RWPE1 (cell line): Measurements from ENCODE around the gene KRT17.

Experiments used
- CTCF ChIA-PET: fragments of 350-600 bp; sonication (Branson Sonifier 250); formaldehyde crosslinking; extraction: SDS; loops from one replicate; lab custom pipeline; 2021; lab: Yijun Ruan, JAX
- POLR2A ChIA-PET: fragments of 400-600 bp; formaldehyde crosslinking; extraction: SDS; loops from one replicate; lab custom pipeline; 2020; ENCODE audit warnings: antibody characterized with exemption; ENCODE audit not compliant: low non-redundant PET; lab: Yijun Ruan, JAX
- DNase-seq: peaks from one replicate; pipeline ENCODE4 v3.0.0; 2012; ENCODE audit warnings: low spot score
- H3K27ac ChIP-seq: fragments of 450-650 bp; 2 replicates; pipeline ENCODE4 v1.5.1; 2017
- CTCF ChIP-seq: fragments of 450-650 bp; conservative IDR thresholded peaks from 2 replicates; pipeline ENCODE4 v1.5.1; 2017; ENCODE audit warnings: low read depth, mild to moderate bottlenecking

KRT17 gene

GRCh38 chr17:41624208-41625101 lies at the start of gene KRT17:
Gene KRT17 (minus strand): TSS chr17:41624575. CDS start chr17:41624509, 66 bp downstream.
- DNase-seq, result peak; percentile 88
- H3K27ac ChIP-seq, result peak within 1 kb of the TSS; percentile 100
- ChIA-PET CTCF (interaction anchor here (0.6 to 2.2 kb wide), 9 partner anchors 24 to 539 kb away, joined by 3 to 10 read pairs (median 3); no protein-coding TSS in a partner anchor), POLR2A (interaction anchor here (0.9 to 1.2 kb wide), 2 partner anchors 29 to 30 kb away, joined by 3 to 4 read pairs; no protein-coding TSS in a partner anchor)
- no peak for TF ChIP-seq CTCF

GRCh38 chr17:41672153-41672552 lies 47.8 kb upstream of the KRT17 start:
- H3K27ac ChIP-seq, result no peak overlapping the region
- no peak for TF ChIP-seq CTCF
- CTCF ChIA-PET, result no interaction called here
- POLR2A ChIA-PET, result interaction anchor here (0.7 kb wide), 1 partner anchor 17 kb away, joined by 3 read pairs; the partner anchor contains the start of gene EIF1
- DNase-seq, result no peak

GRCh38 chr17:41667280-41668041 lies 43.1 kb upstream of the KRT17 start:
- TF ChIP-seq CTCF, result peak; percentile 66; the same call in 1 of the 2 replicates
- CTCF ChIA-PET, result interaction anchor here (0.6 to 8.2 kb wide), 6 partner anchors 19 to 353 kb away, joined by 3 to 321 read pairs (median 8); partner anchors contain the start of gene EIF1
- DNase-seq, result no peak
- H3K27ac ChIP-seq, result peak overlapping the region; percentile 100
- POLR2A ChIA-PET, result interaction anchor here (0.7 kb wide), 1 partner anchor 14 kb away, joined by 4 read pairs; no protein-coding TSS in a partner anchor

GRCh38 chr17:41666708-41667279 lies 42.4 kb upstream of the KRT17 start:
- peak; percentile 91 for TF ChIP-seq CTCF
- POLR2A ChIA-PET, result no interaction called here
- DNase-seq, result peak; percentile 82
- H3K27ac ChIP-seq, result peak overlapping the region; percentile 100
- CTCF ChIA-PET, result interaction anchor here (0.6 to 8.2 kb wide), 14 partner anchors 10 to 1126 kb away, joined by 3 to 321 read pairs (median 4); partner anchors contain the start of genes EIF1, KRT15 and KRT17

GRCh38 chr17:41666237-41666641 lies 41.9 kb upstream of the KRT17 start:
- ChIA-PET CTCF (interaction anchor here (0.6 to 8.2 kb wide), 16 partner anchors 10 to 1126 kb away, joined by 3 to 321 read pairs (median 4); partner anchors contain the start of genes EIF1, KRT15 and KRT17), POLR2A (no interaction called here)

More at GRCh38 chr17:41666237-41666641, 41.9 kb upstream of the KRT17 start:
- H3K27ac ChIP-seq, result peak overlapping the region; percentile 100
- DNase-seq, result no peak
- TF ChIP-seq CTCF, result peak; percentile 58
